Hepatocyte (in vitro differentiated cells): ENCODE results near the gene PDHB. TPM values are rescaled to one million over a fixed set of nuclear protein-coding genes. Genes with fewer than 3 reads are reported as not detected.

Source experiments
- DNase-seq: peaks from one replicate; pipeline ENCODE4 v3.0.0-alpha.2; 2016; ENCODE audit warnings: low spot score
- H2AFZ ChIP-seq: fragments of 200-600 bp; sonication (generic); 2 replicates; pipeline ENCODE4 v1.6.0; 2016; ENCODE audit warnings: antibody characterized with exemption, mild to moderate bottlenecking
- H3K27ac ChIP-seq: fragments of 200-600 bp; sonication (generic); 2 replicates; pipeline ENCODE4 v1.5.1; 2016; ENCODE audit warnings: mild to moderate bottlenecking
- H3K27me3 ChIP-seq: fragments of 200-600 bp; sonication (generic); 2 replicates; pipeline ENCODE4 v1.6.1; 2016
- H3K36me3 ChIP-seq: fragments of 200-600 bp; sonication (generic); replicated peaks from 2 replicates; pipeline ENCODE4 v1.5.1; 2016; ENCODE audit warnings: low read depth; ENCODE audit not compliant: insufficient read depth
- H3K4me1 ChIP-seq: fragments of 200-600 bp; sonication (generic); 2 replicates; pipeline ENCODE4 v1.5.1; 2016; ENCODE audit warnings: mild to moderate bottlenecking, moderate library complexity; ENCODE audit not compliant: insufficient read depth
- H3K4me2 ChIP-seq: fragments of 200-600 bp; sonication (generic); 2 replicates; pipeline ENCODE4 v1.6.0; 2016
- H3K4me3 ChIP-seq: fragments of 200-600 bp; sonication (generic); 2 replicates; pipeline ENCODE4 v1.5.1; 2016; ENCODE audit warnings: mild to moderate bottlenecking
- H3K79me2 ChIP-seq: fragments of 200-600 bp; sonication (generic); 2 replicates; pipeline ENCODE4 v1.6.0; 2017; ENCODE audit warnings: mild to moderate bottlenecking
- H3K9me2 ChIP-seq: fragments of 200-600 bp; sonication (generic); replicated peaks from 2 replicates; pipeline ENCODE4 v1.6.0; 2017; ENCODE audit warnings: mild to moderate bottlenecking; ENCODE audit not compliant: insufficient read depth
- H3K9me3 ChIP-seq: fragments of 200-600 bp; sonication (generic); 2 replicates; pipeline ENCODE4 v1.5.1; 2016; ENCODE audit warnings: low read depth, mild to moderate bottlenecking
- H4K20me1 ChIP-seq: fragments of 200-600 bp; sonication (generic); 2 replicates; pipeline ENCODE4 v1.6.0; 2016; ENCODE audit warnings: mild to moderate bottlenecking; ENCODE audit not compliant: insufficient read depth, poor library complexity, severe bottlenecking
- CTCF ChIP-seq: fragments of 200-600 bp; sonication (generic); IDR thresholded peaks from 2 replicates; pipeline ENCODE4 v1.5.1; 2016; ENCODE audit warnings: antibody characterized with exemption, mild to moderate bottlenecking; ENCODE audit not compliant: poor library complexity
- EZH2 ChIP-seq: fragments of 200-600 bp; sonication (generic); IDR thresholded peaks from 2 replicates; pipeline ENCODE4 v1.6.1; 2016; ENCODE audit warnings: antibody characterized with exemption, mild to moderate bottlenecking, borderline replicate concordance
- EZH2phosphoT487 ChIP-seq: fragments of 200-600 bp; sonication (generic); IDR thresholded peaks from one replicate; pipeline ENCODE4 v1.6.1; 2018; ENCODE audit warnings: antibody characterized with exemption, mild to moderate bottlenecking, low read depth, moderate library complexity; ENCODE audit not compliant: unreplicated experiment, severe bottlenecking
- WGBS: methylation state at CpG from one replicate; pipeline ENCODE4 v1.1.6; 2016; ENCODE audit warnings: low lambda C conversion rate; ENCODE audit errors: missing lambda C conversion rate; 5-methylcytosine and 5-hydroxymethylcytosine counted together
- polyA plus RNA-seq: library from polyadenylated mRNA; unstranded; fragments of >200 nt; fragmentation: Nextera tagmentation; extraction: Ambion mirVana; gene quantifications from 2 replicates; pipeline ENCODE4 v1.2.1, GENCODE V29; 2016
- total RNA-seq: library from RNA; depleted of rRNA; stranded (reverse); fragments of >200 nt; gene quantifications from 2 replicates; pipeline ENCODE4 v1.2.3, GENCODE V29; 2014

PDHB gene
- total and polyA plus RNA-seq, 2 experiments from 2014 or later = 119 to 150 TPM

DNA sequence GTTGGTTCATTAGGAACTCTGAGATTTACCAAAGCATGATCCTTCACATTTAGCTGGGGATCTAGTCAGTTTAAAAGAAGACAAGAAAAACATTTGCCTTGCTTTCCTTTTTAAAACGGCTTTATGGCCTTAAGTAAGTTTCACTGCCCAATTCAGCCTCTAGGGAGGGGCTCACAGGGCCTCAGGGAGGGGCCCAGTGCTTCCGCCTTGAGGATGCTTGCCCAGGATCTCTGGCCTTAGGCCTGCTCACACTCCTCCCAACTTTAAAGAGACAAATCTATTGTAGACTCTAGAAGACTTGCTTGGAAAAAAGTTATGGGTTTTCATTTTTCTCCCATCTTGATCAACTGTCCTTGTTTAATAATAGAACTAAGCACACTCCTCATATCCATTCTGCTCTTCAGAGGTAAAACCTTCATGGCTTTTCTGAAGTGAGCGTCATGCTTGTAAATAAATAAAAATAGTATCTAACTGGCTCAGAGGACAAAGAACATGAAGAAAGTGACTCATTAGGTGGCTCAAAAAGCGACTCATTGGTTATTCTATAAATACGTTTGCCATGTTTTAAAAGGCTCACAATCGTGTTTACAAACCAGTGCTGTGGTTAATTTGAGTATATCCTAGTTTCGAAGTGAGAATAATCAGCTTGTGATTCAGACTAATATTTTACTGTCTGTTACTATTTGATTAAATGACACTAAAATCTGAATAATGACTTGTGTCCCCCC is 13.7 kb downstream of the PDHB start:
- Histone ChIP-seq H2AFZ (no peak overlapping the region), H3K4me2 (no peak overlapping the region), H3K27me3 (no peaks in the 10 kb centered on the region), H3K36me3 (no peaks in the 10 kb centered on the region), H3K4me1 (peaks cover 25% of the 10 kb centered on the region), H3K4me3 (no peak overlapping the region), H4K20me1 (no peaks in the 10 kb centered on the region), H3K27ac (peak overlapping the region; percentile 37), H3K79me2 (no peaks in the 10 kb centered on the region), H3K9me2 (no peaks in the 10 kb centered on the region), H3K9me3 (no peaks in the 10 kb centered on the region)
- TF ChIP-seq EZH2 (no peak), CTCF (no peak), EZH2phosphoT487 (no peak)
- 75% methylated on average over 7 of the region's 7 CpGs for WGBS
- DNase-seq = no peak

DNA sequence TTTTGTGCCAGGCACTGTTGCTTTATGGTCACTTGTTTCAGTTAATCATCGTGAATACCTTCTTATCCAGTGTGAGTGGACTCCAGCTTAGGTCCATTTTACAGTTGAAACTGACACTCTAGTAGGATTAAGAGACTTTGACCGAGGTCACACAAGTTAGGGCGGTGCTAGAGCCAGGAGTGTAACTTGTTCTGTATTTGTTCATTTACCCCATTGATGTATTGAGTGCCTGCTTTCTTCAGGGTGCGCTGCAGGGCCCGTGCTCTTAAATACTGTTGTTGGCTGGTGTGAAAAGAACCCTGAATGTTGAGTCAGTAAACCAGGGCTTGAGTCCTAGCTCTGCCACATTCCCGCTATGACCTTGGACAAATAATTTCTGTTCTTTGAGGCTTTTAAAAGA is 15.4 kb downstream of the PDHB start:
- Histone ChIP-seq H3K9me3 (no peaks in the 10 kb centered on the region), H3K9me2 (no peaks in the 10 kb centered on the region)
- no peak for TF ChIP-seq CTCF
- no peak for TF ChIP-seq EZH2phosphoT487
- no peak for TF ChIP-seq EZH2

DNA sequence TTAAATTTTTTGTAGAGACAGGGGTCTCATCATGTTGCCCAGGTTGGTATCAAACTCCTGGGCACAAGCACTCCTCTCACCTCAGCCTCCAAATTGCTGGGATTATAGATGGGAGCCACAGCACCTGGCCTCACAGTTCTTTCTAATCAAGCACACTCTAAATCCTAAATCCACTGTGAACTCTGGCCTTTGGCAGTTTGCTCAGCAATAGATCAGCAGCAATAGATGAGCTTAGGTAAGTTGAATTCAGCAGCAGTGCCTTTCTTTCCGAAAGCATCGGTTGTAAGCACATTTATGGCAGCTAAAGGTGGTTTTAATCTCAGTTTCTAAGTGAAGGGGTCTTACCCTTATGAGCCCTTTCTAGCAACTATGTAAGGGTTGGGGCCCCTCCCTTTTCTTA is 16.6 kb downstream of the PDHB start:
- no peaks in the 10 kb centered on the region for H4K20me1 ChIP-seq
- H3K4me1 ChIP-seq = peaks cover 25% of the 10 kb centered on the region
- H3K9me2 ChIP-seq = no peaks in the 10 kb centered on the region
- H3K27ac ChIP-seq = no peak overlapping the region
- 67% methylated on average over 2 of the region's 2 CpGs for WGBS
- H3K36me3 ChIP-seq = no peaks in the 10 kb centered on the region
- no peaks in the 10 kb centered on the region for H3K27me3 ChIP-seq
- H2AFZ ChIP-seq = no peak overlapping the region
- TF ChIP-seq EZH2 = no peak
- no peak overlapping the region for H3K4me3 ChIP-seq
- H3K79me2 ChIP-seq = no peaks in the 10 kb centered on the region
- no peak overlapping the region for H3K4me2 ChIP-seq
- DNase-seq = no peak
- H3K9me3 ChIP-seq = no peaks in the 10 kb centered on the region

More for the DNA sequence above, 15.4 kb downstream of the PDHB start:
- Histone ChIP-seq H4K20me1 (no peaks in the 10 kb centered on the region), H2AFZ (no peak overlapping the region), H3K4me2 (no peak overlapping the region), H3K4me3 (no peak overlapping the region), H3K79me2 (no peaks in the 10 kb centered on the region), H3K27me3 (no peaks in the 10 kb centered on the region), H3K4me1 (peaks cover 25% of the 10 kb centered on the region), H3K36me3 (no peaks in the 10 kb centered on the region), H3K27ac (no peak overlapping the region)
- no peak for DNase-seq
- WGBS = 75% methylated on average over 6 of the region's 6 CpGs

DNA sequence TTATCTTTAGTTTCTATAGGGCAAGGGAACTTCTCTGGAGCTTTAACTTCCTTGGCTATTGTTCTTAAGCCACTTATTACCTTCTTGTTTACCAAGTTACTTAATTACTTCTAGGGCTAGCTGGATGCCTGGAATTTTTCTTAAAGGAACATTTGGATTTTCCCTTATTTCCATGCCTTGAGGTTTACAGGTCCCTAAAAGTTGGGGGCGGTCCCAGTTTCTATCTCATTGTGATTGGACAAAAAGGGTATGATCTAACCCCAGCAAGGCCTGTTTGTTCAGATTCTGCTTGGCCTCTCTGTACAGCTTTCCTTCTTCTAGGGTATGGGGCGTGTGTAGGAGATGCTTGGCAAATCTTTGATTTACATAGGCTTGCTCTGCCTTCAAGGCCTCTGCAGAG is 17.4 kb downstream of the PDHB start:
- no peaks in the 10 kb centered on the region for H3K79me2 ChIP-seq
- H3K27ac ChIP-seq = peak overlapping the region; percentile 47
- H3K36me3 ChIP-seq = no peaks in the 10 kb centered on the region
- H3K9me2 ChIP-seq = no peaks in the 10 kb centered on the region
- no peaks in the 10 kb centered on the region for H4K20me1 ChIP-seq
- peaks cover 25% of the 10 kb centered on the region for H3K4me1 ChIP-seq
- no peak overlapping the region for H3K4me3 ChIP-seq
- 80% methylated on average over 2 of the region's 2 CpGs for WGBS
- H3K9me3 ChIP-seq = no peaks in the 10 kb centered on the region
- no peak for TF ChIP-seq EZH2phosphoT487
- no peak for TF ChIP-seq EZH2
- no peak for TF ChIP-seq CTCF
- no peaks in the 10 kb centered on the region for H3K27me3 ChIP-seq
- no peak overlapping the region for H3K4me2 ChIP-seq
- DNase-seq = peak; percentile 40
- no peak overlapping the region for H2AFZ ChIP-seq
